GM12878 (cell line): ENCODE results near the gene PPIB.

ENCODE experiments used
- CTCF ChIP-seq, 3 experiments: IDR thresholded peaks in 2 of 3; conservative IDR thresholded peaks in 1 of 3; 2 replicates each; pipeline ENCODE4 v1.5.1; 2011; ENCODE audit warnings: low read depth in 3 of 3, low read length in 3 of 3, mild to moderate bottlenecking in 3 of 3, control low read depth in 2 of 3, moderate library complexity in 2 of 3, inconsistent platforms in 1 of 3, mixed read lengths in 1 of 3; ENCODE audit not compliant: control insufficient read depth in 2 of 3, insufficient read depth in 1 of 3; ENCODE audit errors: extremely low read depth in 1 of 3
- ELK1 ChIP-seq: IDR thresholded peaks from 2 replicates; pipeline ENCODE4 v1.6.1; 2012; ENCODE audit warnings: low read depth, low read length, improper control_type of control experiment
- HCFC1 ChIP-seq: fragments of 150-350 bp; IDR thresholded peaks from 2 replicates; pipeline ENCODE4 v1.6.1; 2014; ENCODE audit warnings: low read length
- REST ChIP-seq: IDR thresholded peaks from 2 replicates; pipeline ENCODE4 v1.6.1; 2012; ENCODE audit warnings: mild to moderate bottlenecking, low read depth, low read length
- ZBTB33 ChIP-seq: fragments of 450-650 bp; IDR thresholded peaks from 2 replicates; pipeline ENCODE4 v1.6.1; 2017; ENCODE audit warnings: mild to moderate bottlenecking
- ZNF24 ChIP-seq: fragments of 450-650 bp; IDR thresholded peaks from 2 replicates; pipeline ENCODE4 v1.6.1; 2017; ENCODE audit warnings: antibody characterized with exemption, mild to moderate bottlenecking
- ZNF274 ChIP-seq: IDR thresholded peaks from one replicate; pipeline ENCODE4 v1.8.0; 2011; ENCODE audit not compliant: insufficient read length, insufficient read depth
- ZNF592 ChIP-seq: fragments of 450-650 bp; IDR thresholded peaks from 2 replicates; pipeline ENCODE4 v1.6.1; 2017; ENCODE audit warnings: mild to moderate bottlenecking, moderate library complexity

GRCh38 chr15:64158363-64159134 lies 4.3 kb downstream of the PPIB start:
- TF ChIP-seq CTCF (IDR thresholded peaks at IDR 0.05 in 2 of 3, conservative IDR thresholded peaks at IDR 0.05 in 1 of 3; ENCODE audit: control insufficient read depth in 2 of 3, extremely low read depth in 1 of 3, insufficient read depth in 1 of 3, low read depth in 3 of 3, low read length in 3 of 3) (no peak), ZBTB33 (no peak), REST (no peak), ZNF592 (no peak), HCFC1 (no peak), ZNF24 (no peak), ZNF274 (no peak), ELK1 (no peak)
